Activated CD8-positive, alpha-beta T cell treated with anti-CD3 and anti-CD28 coated beads for 36 hours (primary cell): ENCODE measurements around the gene CLCNKA. TPM values are rescaled to one million over a fixed set of nuclear protein-coding genes. Genes with fewer than 3 reads are reported as not detected.

Source experiments
- ATAC-seq: fragments of 200-7000 bp; cut with Tn5 transposase; one replicate; pipeline ENCODE4 v1.10.0; 2021; ENCODE audit warnings: mild to moderate bottlenecking, moderate library complexity
- CTCF ChIA-PET: fragments of 350-600 bp; sonication (Branson Sonifier 250); formaldehyde crosslinking; loops from one replicate; lab custom pipeline; 2021; ENCODE audit warnings: antibody characterized with exemption; lab: Charles Lee
- POLR2A ChIA-PET: fragments of 350-600 bp; sonication (Branson Sonifier 250); formaldehyde crosslinking; loops from one replicate; lab custom pipeline; 2021; ENCODE audit warnings: antibody characterized with exemption; lab: Charles Lee
- DNase-seq: peaks from one replicate; pipeline ENCODE4 v3.0.0-alpha.2; 2020
- H3K27ac Mint-ChIP-seq: one replicate; pipeline ENCODE4 v1.8.0; 2021; ENCODE audit warnings: mild to moderate bottlenecking, mixed read lengths
- H3K27me3 Mint-ChIP-seq: one replicate; pipeline ENCODE4 v1.8.0; 2021; ENCODE audit warnings: mixed read lengths
- H3K36me3 Mint-ChIP-seq: one replicate; pipeline ENCODE4 v1.8.0; 2021; ENCODE audit warnings: low read depth, mixed read lengths
- H3K4me1 Mint-ChIP-seq: one replicate; pipeline ENCODE4 v1.8.0; 2021; ENCODE audit warnings: low read depth, mixed read lengths
- H3K4me3 Mint-ChIP-seq: one replicate; pipeline ENCODE4 v1.8.0; 2021; ENCODE audit warnings: mild to moderate bottlenecking, moderate library complexity, mixed read lengths
- H3K9me3 Mint-ChIP-seq: one replicate; pipeline ENCODE4 v1.8.0; 2021; ENCODE audit warnings: mixed read lengths
- intact Hi-C: fragments of 100-400 bp; cut with micrococcal nuclease; formaldehyde crosslinking; loops from one replicate; pipeline ENCODE4 v1.10.0; 2022
- total RNA-seq, 2 experiments: library from RNA; stranded (reverse); gene quantifications; one replicate each; pipeline ENCODE4 v1.2.3, GENCODE V29; 2021
- TF ChIP-seq, protein P1 (sequence below): fragments of 200-600 bp; IDR thresholded peaks from one replicate; pipeline ENCODE4 v1.8.0; 2022; ENCODE audit warnings: antibody characterized with exemption, mild to moderate bottlenecking

CLCNKA gene
- not detected for total RNA-seq

DNA sequence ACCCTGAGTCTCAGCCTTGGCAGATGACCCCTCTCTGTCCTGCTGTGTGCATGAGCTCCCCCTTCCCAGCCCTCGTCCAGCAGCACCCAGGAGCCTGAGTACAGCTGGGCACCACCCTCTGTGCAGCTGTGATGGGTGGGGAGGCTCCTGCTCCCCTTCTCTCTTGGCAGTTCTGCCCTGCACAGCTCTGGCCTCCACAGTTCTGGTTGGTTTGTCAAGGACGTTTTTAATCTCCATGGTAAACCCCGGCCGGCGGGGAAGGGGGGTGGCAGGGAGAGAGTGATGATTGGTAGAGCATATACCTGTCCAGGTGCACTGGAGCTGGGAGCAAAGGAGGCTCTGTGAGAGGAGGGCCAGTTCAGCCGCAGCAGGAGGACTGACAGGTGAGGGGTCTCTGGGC is at the start of gene CLCNKA:
TSS of gene CLCNKA (plus strand) at position 356 of the 400 bp plus-strand sequence. CDS start 584 bp downstream, outside the sequence.
- no peak within 1 kb of the TSS for H3K27ac Mint-ChIP-seq
- H3K4me3 Mint-ChIP-seq: no peak within 1 kb of the TSS
- ChIA-PET POLR2A (no interaction called here), CTCF (interaction anchor here (1.0 kb wide), 1 partner anchor 12 kb away, joined by 3 read pairs; no protein-coding TSS in a partner anchor)
- H3K27me3 Mint-ChIP-seq: no peaks in the 10 kb centered on the region
- DNase-seq (no peak), ATAC-seq (no peak)
- H3K36me3 Mint-ChIP-seq: no peaks in the 10 kb centered on the region
- H3K4me1 Mint-ChIP-seq: no peaks in the 10 kb centered on the region
- intact Hi-C loops: no loop called here
- no peaks in the 10 kb centered on the region for H3K9me3 Mint-ChIP-seq
- TF ChIP-seq, protein P1, sequence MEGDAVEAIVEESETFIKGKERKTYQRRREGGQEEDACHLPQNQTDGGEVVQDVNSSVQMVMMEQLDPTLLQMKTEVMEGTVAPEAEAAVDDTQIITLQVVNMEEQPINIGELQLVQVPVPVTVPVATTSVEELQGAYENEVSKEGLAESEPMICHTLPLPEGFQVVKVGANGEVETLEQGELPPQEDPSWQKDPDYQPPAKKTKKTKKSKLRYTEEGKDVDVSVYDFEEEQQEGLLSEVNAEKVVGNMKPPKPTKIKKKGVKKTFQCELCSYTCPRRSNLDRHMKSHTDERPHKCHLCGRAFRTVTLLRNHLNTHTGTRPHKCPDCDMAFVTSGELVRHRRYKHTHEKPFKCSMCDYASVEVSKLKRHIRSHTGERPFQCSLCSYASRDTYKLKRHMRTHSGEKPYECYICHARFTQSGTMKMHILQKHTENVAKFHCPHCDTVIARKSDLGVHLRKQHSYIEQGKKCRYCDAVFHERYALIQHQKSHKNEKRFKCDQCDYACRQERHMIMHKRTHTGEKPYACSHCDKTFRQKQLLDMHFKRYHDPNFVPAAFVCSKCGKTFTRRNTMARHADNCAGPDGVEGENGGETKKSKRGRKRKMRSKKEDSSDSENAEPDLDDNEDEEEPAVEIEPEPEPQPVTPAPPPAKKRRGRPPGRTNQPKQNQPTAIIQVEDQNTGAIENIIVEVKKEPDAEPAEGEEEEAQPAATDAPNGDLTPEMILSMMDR: no peak

DNA sequence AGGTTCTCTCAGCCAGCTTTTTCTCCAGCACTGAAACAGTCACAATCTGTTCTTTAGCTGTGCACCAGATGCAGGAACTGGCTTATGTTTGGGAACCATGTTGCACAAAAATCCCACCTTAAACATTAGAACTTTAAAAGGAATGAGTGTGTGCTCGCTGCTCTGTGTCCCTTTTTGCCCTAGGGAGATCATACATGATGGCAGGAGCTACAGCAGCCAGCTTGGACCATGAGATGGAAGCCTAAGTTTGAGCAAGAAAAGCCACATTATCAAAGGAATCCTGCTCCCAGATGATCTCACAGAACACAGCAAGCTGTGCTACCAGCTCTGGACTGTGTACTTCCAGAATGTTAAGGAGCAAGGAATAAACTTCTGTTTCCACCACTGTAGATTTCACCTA is 49.4 kb upstream of the CLCNKA start:
- Mint-ChIP-seq H3K4me1 (peaks cover 63% of the 10 kb centered on the region), H3K4me3 (no peak overlapping the region), H3K9me3 (no peaks in the 10 kb centered on the region), H3K27ac (peak overlapping the region; percentile 39), H3K36me3 (peaks cover 58% of the 10 kb centered on the region), H3K27me3 (no peaks in the 10 kb centered on the region)
- intact Hi-C loops: no loop called here
- ChIA-PET CTCF (no interaction called here), POLR2A (interaction anchor here (0.6 to 5.0 kb wide), 3 partner anchors 22 to 139 kb away, joined by 3 to 69 read pairs (median 3); no protein-coding TSS in a partner anchor)
- TF ChIP-seq, protein P1: no peak
- DNase-seq: no peak
- no peak for ATAC-seq

DNA sequence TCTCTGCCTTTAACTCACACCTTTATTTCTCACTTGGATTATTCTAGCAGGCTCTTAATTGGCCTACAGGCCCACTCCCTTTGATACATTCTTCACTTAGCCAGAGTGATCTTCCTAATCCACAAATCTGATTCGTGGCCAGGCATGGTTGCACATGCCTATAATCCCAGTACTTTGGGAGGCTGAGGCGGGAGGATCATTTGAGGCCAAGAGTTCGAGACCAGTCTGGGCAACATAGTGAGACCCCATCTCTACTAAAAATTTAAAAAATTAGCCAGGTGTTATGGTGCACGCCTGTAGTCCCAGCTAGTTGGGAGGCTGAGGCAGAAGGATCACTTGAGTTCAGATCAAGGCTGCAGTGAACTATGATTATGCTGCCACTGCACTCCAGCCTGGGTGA is 48.1 kb upstream of the CLCNKA start:
- H3K4me3 Mint-ChIP-seq: peak overlapping the region; percentile 4
- H3K9me3 Mint-ChIP-seq: no peaks in the 10 kb centered on the region
- DNase-seq (no peak), ATAC-seq (no peak)
- H3K36me3 Mint-ChIP-seq: peaks cover 44% of the 10 kb centered on the region
- TF ChIP-seq, protein P1: no peak
- no peaks in the 10 kb centered on the region for H3K27me3 Mint-ChIP-seq
- peaks cover 50% of the 10 kb centered on the region for H3K4me1 Mint-ChIP-seq
- CTCF ChIA-PET: no interaction called here
- peak overlapping the region; percentile 31 for H3K27ac Mint-ChIP-seq
- POLR2A ChIA-PET: interaction anchor here (0.8 to 5.0 kb wide), 5 partner anchors 13 to 125 kb away, joined by 3 to 69 read pairs (median 5); no protein-coding TSS in a partner anchor
- intact Hi-C loops: no loop called here

DNA sequence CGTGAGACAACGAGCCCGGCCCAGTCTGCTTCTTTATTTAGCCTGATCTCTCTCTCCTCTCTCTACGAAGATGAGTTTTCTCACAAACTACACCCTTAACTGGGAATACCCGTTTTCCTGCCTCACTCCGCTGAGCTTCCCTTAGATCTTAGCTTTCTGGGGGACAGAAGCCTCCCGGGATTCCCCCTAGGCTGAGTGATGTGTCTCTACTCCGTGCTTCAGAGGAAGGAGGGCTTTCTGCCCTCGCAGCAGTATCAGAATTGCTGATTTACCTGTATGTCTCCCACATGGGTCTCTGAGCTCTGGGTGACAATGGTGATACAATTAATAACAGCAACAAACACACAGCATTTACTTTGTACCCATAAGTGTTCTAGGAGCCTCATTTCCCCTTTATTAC is 47.0 kb upstream of the CLCNKA start:
- H3K36me3 Mint-ChIP-seq: peaks cover 35% of the 10 kb centered on the region
- no peaks in the 10 kb centered on the region for H3K9me3 Mint-ChIP-seq
- H3K4me3 Mint-ChIP-seq: peak overlapping the region; percentile 85
- no peaks in the 10 kb centered on the region for H3K27me3 Mint-ChIP-seq
- intact Hi-C loops: no loop called here
- ChIA-PET POLR2A (interaction anchor here (0.7 to 5.0 kb wide), 12 partner anchors 9 to 141 kb away, joined by 3 to 69 read pairs (median 7); partner anchors contain the start of gene SPEN), CTCF (interaction anchor here (0.8 to 2.8 kb wide), 9 partner anchors 8 to 159 kb away, joined by 3 to 14 read pairs (median 4); no protein-coding TSS in a partner anchor)
- DNase-seq (peak; percentile 65), ATAC-seq (peak; percentile 43)
- peaks cover 45% of the 10 kb centered on the region for H3K4me1 Mint-ChIP-seq
- TF ChIP-seq, protein P1: no peak
- H3K27ac Mint-ChIP-seq: peak overlapping the region; percentile 89

DNA sequence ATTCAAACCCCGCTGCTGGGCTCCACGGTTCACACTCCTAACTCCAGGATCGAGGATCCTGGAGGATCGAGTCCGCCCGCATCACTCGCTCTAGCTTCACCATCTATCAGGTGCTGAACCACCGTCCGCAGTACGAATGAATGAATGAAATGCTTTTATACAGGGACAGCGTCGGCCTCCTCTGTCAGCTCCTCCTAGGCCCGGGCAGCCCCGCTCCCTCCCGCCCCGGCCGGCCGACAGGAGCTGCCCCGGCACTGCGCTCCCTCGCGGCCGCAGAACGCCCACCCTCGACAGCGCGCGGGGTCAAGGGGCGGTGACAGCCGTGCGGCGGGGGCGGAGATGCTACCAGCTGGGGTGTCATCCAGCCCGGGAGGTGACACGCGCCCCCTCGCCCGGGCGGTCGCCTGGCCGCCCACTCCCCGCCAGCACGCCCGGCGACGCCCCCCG is 46.5 kb upstream of the CLCNKA start:
- H3K36me3 Mint-ChIP-seq: peaks cover 32% of the 10 kb centered on the region
- POLR2A ChIA-PET: interaction anchor here (0.7 to 5.0 kb wide), 13 partner anchors 10 to 141 kb away, joined by 3 to 69 read pairs (median 7); partner anchors contain the start of gene SPEN
- peak; percentile 76 for ATAC-seq

More for the DNA sequence above, 46.5 kb upstream of the CLCNKA start:
- TF ChIP-seq, protein P1: no peak
- no peaks in the 10 kb centered on the region for H3K27me3 Mint-ChIP-seq
- peaks cover 41% of the 10 kb centered on the region for H3K4me1 Mint-ChIP-seq
- intact Hi-C loops: no loop called here
- H3K27ac Mint-ChIP-seq: peak overlapping the region; percentile 89
- peak overlapping the region; percentile 85 for H3K4me3 Mint-ChIP-seq
- peak; percentile 89 for DNase-seq
- H3K9me3 Mint-ChIP-seq: no peaks in the 10 kb centered on the region
- CTCF ChIA-PET: interaction anchor here (0.8 to 2.8 kb wide), 13 partner anchors 8 to 160 kb away, joined by 3 to 14 read pairs (median 5); no protein-coding TSS in a partner anchor
